Tibial artery (tissue), 4 donors: ENCODE measurements around the gene CES2.

Source experiments
- DNase-seq, 2 donors: peaks; one replicate each; pipeline ENCODE4 v3.0.0-alpha.2; 2019
- H3K27ac ChIP-seq, 2 donors: fragments of 200-600 bp; sonication (generic) in 1 of 2; 1 replicate in 1 of 2; 2 replicates in 1 of 2; pipeline ENCODE4 v1.5.1; 2018 to 2019; ENCODE audit warnings: mild to moderate bottlenecking in 1 of 2
- H3K27me3 ChIP-seq, 2 donors: fragments of 200-600 bp; sonication (generic) in 1 of 2; one replicate each; pipeline versions ENCODE4 v1.5.1 to v1.6.0; 2016 to 2019
- H3K36me3 ChIP-seq, 3 donors: fragments of 200-600 bp; sonication (generic) in 2 of 3; one replicate each; pipeline ENCODE4 v1.5.1; 2016 to 2019; ENCODE audit warnings: mild to moderate bottlenecking in 2 of 3
- H3K4me1 ChIP-seq, 4 donors: fragments of 200-600 bp; sonication (generic) in 2 of 4; 1 replicate in 3 of 4; 2 replicates in 1 of 4; pipeline ENCODE4 v1.5.1; 2016 to 2019
- H3K4me3 ChIP-seq, 2 donors: fragments of 200-600 bp; sonication (generic) in 1 of 2; 1 replicate in 1 of 2; 2 replicates in 1 of 2; pipeline ENCODE4 v1.5.1; 2018 to 2019; ENCODE audit warnings: mild to moderate bottlenecking in 2 of 2
- H3K9me3 ChIP-seq, 3 donors: fragments of 200-600 bp; sonication (generic) in 1 of 3; one replicate each; pipeline ENCODE4 v1.5.1; 2016 to 2019
- intact Hi-C: fragments of 100-400 bp; cut with DNase I; formaldehyde crosslinking; loops from one replicate; pipeline ENCODE4 v1.15.0; 2023; ENCODE audit warnings: low total_unique reads
- TF ChIP-seq, protein P1 (sequence below), 2 experiments: fragments of 200-600 bp in 1 of 2; fragments of 450-650 bp in 1 of 2; IDR thresholded peaks; one replicate each; pipeline ENCODE4 v1.5.1; 2017 to 2019; ENCODE audit warnings: antibody characterized with exemption in 2 of 2, mild to moderate bottlenecking in 1 of 2, moderate library complexity in 1 of 2

CES2 gene

GRCh38 chr16:66936462-66936861 lies 1.1 kb downstream of the CES2 start:
- Histone ChIP-seq H3K9me3 (no peaks in the 10 kb centered on the region), H3K4me3 (no peak overlapping the region), H3K27me3 (no peaks in the 10 kb centered on the region), H3K27ac (no peak overlapping the region), H3K36me3 (peaks cover 14 to 60% (median 37%) of the 10 kb centered on the region in 3 donors), H3K4me1 (peaks cover 4 to 45% (median 35%) of the 10 kb centered on the region in 4 donors)
- TF ChIP-seq, protein P1, sequence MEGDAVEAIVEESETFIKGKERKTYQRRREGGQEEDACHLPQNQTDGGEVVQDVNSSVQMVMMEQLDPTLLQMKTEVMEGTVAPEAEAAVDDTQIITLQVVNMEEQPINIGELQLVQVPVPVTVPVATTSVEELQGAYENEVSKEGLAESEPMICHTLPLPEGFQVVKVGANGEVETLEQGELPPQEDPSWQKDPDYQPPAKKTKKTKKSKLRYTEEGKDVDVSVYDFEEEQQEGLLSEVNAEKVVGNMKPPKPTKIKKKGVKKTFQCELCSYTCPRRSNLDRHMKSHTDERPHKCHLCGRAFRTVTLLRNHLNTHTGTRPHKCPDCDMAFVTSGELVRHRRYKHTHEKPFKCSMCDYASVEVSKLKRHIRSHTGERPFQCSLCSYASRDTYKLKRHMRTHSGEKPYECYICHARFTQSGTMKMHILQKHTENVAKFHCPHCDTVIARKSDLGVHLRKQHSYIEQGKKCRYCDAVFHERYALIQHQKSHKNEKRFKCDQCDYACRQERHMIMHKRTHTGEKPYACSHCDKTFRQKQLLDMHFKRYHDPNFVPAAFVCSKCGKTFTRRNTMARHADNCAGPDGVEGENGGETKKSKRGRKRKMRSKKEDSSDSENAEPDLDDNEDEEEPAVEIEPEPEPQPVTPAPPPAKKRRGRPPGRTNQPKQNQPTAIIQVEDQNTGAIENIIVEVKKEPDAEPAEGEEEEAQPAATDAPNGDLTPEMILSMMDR (IDR thresholded peaks at IDR 0.05): no peak
- intact Hi-C loops: no loop called here
- DNase-seq: no peak

GRCh38 chr16:66936889-66937554 lies 1.7 kb downstream of the CES2 start:
- Histone ChIP-seq H3K9me3 (no peaks in the 10 kb centered on the region), H3K27me3 (no peaks in the 10 kb centered on the region), H3K4me3 (no peak overlapping the region), H3K27ac (no peak overlapping the region), H3K4me1 (peaks cover 4 to 43% (median 35%) of the 10 kb centered on the region in 4 donors), H3K36me3 (peaks cover 19 to 60% (median 42%) of the 10 kb centered on the region in 3 donors)
- DNase-seq: no peak
- intact Hi-C loops: no loop called here
- TF ChIP-seq, protein P1 (IDR thresholded peaks at IDR 0.05): no peak

- Histone ChIP-seq H3K4me1 (peaks cover 4 to 35% (median 28%) of the 10 kb centered on the region in 4 donors), H3K27ac (no peak overlapping the region), H3K27me3 (no peaks in the 10 kb centered on the region), H3K36me3 (peaks cover 25 to 60% (median 49%) of the 10 kb centered on the region in 3 donors), H3K9me3 (no peaks in the 10 kb centered on the region), H3K4me3 (no peak overlapping the region)
- intact Hi-C loops: no loop called here
- TF ChIP-seq, protein P1 (IDR thresholded peaks at IDR 0.05): no peak
- DNase-seq: no peak
Measured at GRCh38 chr16:66937725-66938337, 2.5 kb downstream of the CES2 start.

- Histone ChIP-seq H3K4me1 (peaks cover 0 to 26% (median 19%) of the 10 kb centered on the region in 4 donors), H3K27me3 (no peaks in the 10 kb centered on the region), H3K9me3 (no peaks in the 10 kb centered on the region), H3K27ac (no peak overlapping the region), H3K4me3 (no peak overlapping the region), H3K36me3 (peaks cover 25 to 72% (median 61%) of the 10 kb centered on the region in 3 donors)
- no peak for DNase-seq
- intact Hi-C loops: no loop called here
- TF ChIP-seq, protein P1 (IDR thresholded peaks at IDR 0.05): no peak
Measured at GRCh38 chr16:66939366-66939765, 4.0 kb downstream of the CES2 start.

GRCh38 chr16:66940236-66940635 lies 4.9 kb downstream of the CES2 start:
- Histone ChIP-seq H3K27me3 (no peaks in the 10 kb centered on the region), H3K4me1 (peaks cover 0 to 25% (median 18%) of the 10 kb centered on the region in 4 donors), H3K27ac (no peak overlapping the region), H3K4me3 (no peak overlapping the region), H3K9me3 (no peaks in the 10 kb centered on the region), H3K36me3 (peaks cover 25 to 72% (median 61%) of the 10 kb centered on the region in 3 donors)
- DNase-seq: no peak
- TF ChIP-seq, protein P1 (IDR thresholded peaks at IDR 0.05): no peak
- intact Hi-C loops: no loop called here
